GM19328 (cell line): ENCODE measurements around the gene POGZ.

Source experiments
- ATAC-seq: cut with Tn5 transposase; IDR thresholded peaks from one replicate; pipeline ENCODE4 v1.9.1; 2021; ENCODE audit warnings: mild to moderate bottlenecking, moderate library complexity; ENCODE audit not compliant: unreplicated experiment

POGZ gene

GRCh38 chr1:151377150-151377884, 82.0 kb downstream of the POGZ start:
- ATAC-seq: no peak

- no peak for ATAC-seq
These were observed 86.1 kb downstream of the POGZ start for GRCh38 chr1:151373196-151373595.

DNA sequence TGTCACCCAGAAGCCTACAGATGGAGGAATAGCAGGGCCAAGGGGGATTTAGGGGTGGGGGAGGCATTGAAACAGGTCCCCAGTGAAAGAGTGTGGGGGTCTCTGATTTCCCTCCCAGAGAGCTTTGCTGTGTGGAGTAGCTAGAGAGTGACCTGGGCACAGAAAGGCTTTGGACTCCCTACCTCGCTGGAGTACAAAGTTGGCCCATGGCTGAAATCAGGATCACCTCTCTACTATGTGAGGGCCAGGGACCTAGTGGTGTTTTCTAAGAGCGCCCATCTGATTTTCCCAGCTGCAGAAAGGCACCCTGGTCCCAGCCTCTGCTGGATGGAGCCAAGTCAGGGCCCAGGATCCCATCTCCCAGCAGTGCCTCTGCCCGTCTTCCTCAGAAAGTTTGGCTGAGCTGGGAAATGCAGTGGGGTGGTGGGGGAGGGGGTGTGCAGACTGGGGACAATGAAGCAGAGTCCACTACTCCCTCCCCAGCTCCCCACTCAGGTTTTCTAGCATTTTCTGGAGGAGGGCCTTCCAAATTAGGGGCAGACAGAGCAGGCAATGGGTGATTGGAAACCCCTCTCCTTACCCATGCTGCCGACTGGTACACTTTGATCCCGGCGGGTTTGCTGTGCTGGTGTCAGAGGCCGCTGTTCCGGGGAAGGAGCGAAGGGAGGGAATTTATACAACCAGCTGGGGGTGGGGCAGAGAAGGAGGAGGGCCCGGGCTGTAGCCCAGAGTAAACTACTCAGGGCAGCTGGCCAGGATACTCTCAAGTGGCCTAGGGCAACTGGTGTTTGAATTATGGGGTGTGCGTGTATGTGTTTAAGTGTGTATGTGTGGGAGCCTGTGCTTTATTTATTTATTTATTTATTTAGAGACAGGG, 87.0 kb downstream of the POGZ start, which contains the start of gene SELENBP1:
Gene SELENBP1, minus strand, starts transcription at position 648 of the 877 bp plus-strand sequence. Its CDS starts 64 bp downstream, at position 584.
- ATAC-seq: no peak

- no peak for ATAC-seq
These were observed 87.8 kb downstream of the POGZ start for GRCh38 chr1:151371370-151372057.

- no peak for ATAC-seq
These were observed 88.9 kb downstream of the POGZ start for GRCh38 chr1:151370211-151370911.

- no peak for ATAC-seq
These were observed 89.7 kb downstream of the POGZ start for GRCh38 chr1:151369621-151370048.

DNA sequence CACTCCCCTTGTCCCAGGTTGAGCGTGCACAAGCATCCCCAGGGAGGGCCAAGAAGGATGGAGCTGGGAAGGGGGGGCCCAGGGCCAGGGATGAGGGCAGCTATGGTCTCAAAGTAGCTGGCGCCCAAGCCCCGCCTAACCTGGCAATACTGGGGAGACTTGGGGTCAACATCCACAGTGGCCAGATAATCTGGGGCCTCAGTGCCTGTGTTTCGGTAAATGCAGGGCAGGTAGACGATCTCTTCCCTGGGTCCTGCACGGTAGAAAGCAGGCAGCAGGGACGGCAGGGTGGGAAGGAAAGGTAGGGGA, 90.0 kb downstream of the POGZ start:
- no peak for ATAC-seq

- ATAC-seq: no peak
These were observed 90.6 kb downstream of the POGZ start for GRCh38 chr1:151368393-151369301.

DNA sequence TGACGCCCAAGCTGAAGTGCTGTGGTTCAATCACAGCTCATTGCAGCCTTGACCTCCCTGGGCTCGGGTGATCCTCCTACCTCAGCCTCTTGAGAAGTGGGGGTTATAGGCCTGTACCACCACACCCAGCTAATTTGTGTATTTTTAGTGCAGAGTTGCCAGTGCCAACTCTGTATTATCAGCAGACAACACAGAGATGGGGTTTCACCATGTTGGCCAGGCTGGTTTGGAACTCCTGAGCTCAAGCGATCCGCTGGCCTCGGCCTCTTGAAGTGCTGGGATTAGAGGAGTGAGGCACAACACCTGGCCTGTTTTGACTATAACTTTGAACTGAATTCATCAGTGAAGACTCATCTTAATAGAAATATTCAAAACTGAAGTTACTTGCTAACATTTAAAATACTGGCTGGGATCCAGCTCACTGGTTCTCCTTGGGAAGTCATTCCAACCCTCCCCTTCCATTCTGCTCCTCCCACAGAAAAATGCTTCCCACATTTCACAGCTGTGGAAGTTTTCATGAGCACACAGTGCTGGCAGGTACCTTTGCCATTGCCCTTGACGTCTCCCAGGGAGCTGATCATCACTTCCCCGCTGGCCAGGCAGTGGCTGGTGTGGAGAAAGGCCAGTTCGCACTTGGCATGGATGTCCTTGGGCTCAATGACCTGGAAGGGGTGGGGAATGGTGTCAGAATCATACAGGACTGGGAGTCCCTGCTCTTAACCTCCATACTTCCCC, 91.5 kb downstream of the POGZ start:
- no peak for ATAC-seq

DNA sequence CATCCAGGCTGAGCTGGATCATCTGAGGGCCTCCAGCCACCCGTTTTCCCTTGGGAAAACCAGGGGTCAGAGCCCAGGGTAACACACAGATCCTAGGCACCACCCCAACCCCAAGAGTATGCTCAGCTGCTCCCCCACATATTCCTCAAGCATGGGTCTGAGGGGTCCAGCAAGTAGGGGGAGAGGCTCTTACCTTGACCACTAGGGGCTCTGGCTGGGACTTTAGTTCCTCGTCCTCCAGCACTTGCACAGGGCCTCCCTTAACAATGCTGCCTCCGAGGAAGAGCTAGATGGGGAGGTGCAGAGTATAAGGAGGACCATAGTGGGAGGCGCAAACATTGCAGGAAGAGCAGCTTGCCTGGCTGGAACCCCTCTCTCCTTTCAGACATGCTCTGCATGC, 94.3 kb downstream of the POGZ start:
- no peak for ATAC-seq

DNA sequence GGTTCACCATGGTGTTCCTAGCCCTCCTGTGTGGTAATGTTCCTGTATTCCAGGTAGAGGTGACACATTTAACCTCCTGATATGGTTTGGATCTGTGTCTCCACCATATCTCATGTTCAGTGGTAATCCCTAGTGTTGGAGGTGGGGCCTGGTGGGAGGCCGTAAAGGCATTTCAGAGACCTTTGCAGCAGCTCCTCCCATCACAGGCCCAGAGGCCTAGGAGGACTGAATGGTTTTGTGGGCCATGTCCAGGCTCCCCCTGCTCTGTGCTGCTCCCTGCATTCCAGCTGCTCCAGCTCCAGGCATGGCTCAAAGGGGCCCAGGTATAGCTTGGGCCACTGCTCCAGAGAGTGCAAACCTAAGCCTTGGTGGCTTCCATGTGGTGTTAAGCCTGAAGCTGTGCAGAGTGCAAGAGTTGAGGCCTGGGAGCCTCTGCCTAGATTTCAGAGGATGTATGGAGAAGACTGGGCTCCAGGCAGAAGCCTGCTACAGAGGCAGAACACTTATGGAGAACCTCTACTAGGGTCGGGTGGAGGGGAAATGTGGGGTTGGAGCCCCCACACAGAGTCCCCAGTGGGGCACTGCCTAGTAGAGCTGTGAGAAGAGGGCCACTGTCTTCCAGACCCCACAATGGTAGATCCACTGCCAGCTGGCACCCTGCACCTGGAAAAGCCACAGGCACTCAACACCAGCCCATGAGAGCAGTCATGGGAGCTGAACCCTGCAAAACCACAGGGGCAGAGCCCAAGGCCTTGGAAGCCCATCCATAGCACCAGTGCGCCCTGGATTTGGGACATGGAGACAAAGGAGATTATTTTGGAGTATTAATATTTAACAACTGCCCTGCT, 96.8 kb downstream of the POGZ start:
- no peak for ATAC-seq

- ATAC-seq: no peak
These were observed 97.4 kb downstream of the POGZ start for GRCh38 chr1:151361883-151362282.

DNA sequence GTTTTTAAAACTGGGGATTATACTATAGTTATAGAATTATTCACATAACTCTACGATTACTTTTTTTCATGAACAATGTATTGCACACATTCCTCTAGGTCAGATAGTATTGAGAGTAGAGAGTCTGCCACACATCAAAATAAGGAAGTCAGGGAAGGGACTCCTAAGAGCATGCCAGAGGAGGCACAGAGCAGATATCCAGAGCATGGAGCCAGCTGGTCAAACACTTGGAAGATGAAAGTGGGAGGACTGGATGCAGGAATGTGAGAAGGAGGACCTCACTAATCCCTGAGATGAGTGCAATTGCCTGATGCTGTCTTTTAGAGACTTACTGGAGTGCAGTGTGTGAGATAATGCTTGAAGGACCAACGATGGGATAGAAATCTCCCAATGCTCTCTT, 102.6 kb downstream of the POGZ start:
- no peak for ATAC-seq
